ENCODE results near the gene FRY.

- TF ChIP-seq EZH2phosphoT487 (IDR thresholded peaks at IDR 0.05; ENCODE audit: borderline replicate concordance), result no peak
- TF ChIP-seq CTCF (conservative IDR thresholded peaks at IDR 0.05; ENCODE audit: low read length), result peak; percentile 67
Observed at GRCh38 chr13:32267836-32268439, 236.4 kb downstream of the FRY start.
